T-cell (primary cell): ENCODE measurements around the gene PHF21A. TPM values are rescaled to one million over a fixed set of nuclear protein-coding genes. Genes with fewer than 3 reads are reported as not detected.

Source experiments
- ATAC-seq, 4 experiments: fragments of 200-7000 bp in 3 of 4; fragments of 150-1000 bp in 1 of 4; cut with Tn5 transposase; replicated peaks in 1 of 4; 1 replicate in 3 of 4; 2 replicates in 1 of 4; pipeline ENCODE4 v1.10.0; 2021; ENCODE audit warnings: moderate library complexity in 3 of 4, mild to moderate bottlenecking in 2 of 4, moderate number of reproducible peaks in 1 of 4
- CTCF ChIA-PET, 2 donors: fragments of 300-600 bp; sonication (Branson Sonifier 250); formaldehyde crosslinking; loops; one replicate each; lab custom pipeline; 2022; ENCODE audit warnings: antibody characterized with exemption in 2 of 2; lab: Charles Lee
- POLR2A ChIA-PET, 2 donors: fragments of 300-600 bp; sonication (Branson Sonifier 250); formaldehyde crosslinking; loops; one replicate each; lab custom pipeline; 2022; ENCODE audit warnings: antibody characterized with exemption in 2 of 2; lab: Charles Lee
- DNase-seq, 35 experiments: peaks; one replicate each; pipeline versions ENCODE4 v3.0.0 to v3.0.0-alpha.2; 2013 to 2023
- H3K27ac ChIP-seq: one replicate; pipeline ENCODE4 v1.5.1; 2013; ENCODE audit warnings: low read length
- H3K27me3 ChIP-seq, 2 experiments: replicated peaks in 1 of 2; 1 replicate in 1 of 2; 2 replicates in 1 of 2; pipeline versions ENCODE4 v1.6.1 to v1.7.0; 2013; ENCODE audit warnings: low read length in 1 of 2, mixed read lengths in 1 of 2; ENCODE audit not compliant: control insufficient read depth in 2 of 2, insufficient read depth in 2 of 2; ENCODE audit errors: extremely low read depth in 1 of 2
- H3K36me3 ChIP-seq, 2 donors: 1 replicate in 1 of 2; 2 replicates in 1 of 2; pipeline versions ENCODE4 v1.6.1 to v1.7.0; 2013; ENCODE audit warnings: low read length in 1 of 2; ENCODE audit not compliant: control insufficient read depth in 2 of 2, insufficient read depth in 1 of 2; ENCODE audit errors: extremely low read depth in 1 of 2
- H3K4me1 ChIP-seq, 2 experiments: 1 replicate in 1 of 2; 2 replicates in 1 of 2; pipeline versions ENCODE4 v1.6.1 to v1.7.0; 2013; ENCODE audit warnings: low read length in 2 of 2, mixed read lengths in 1 of 2; ENCODE audit not compliant: insufficient read depth in 2 of 2, control insufficient read depth in 1 of 2; ENCODE audit errors: extremely low read depth in 1 of 2
- H3K4me3 ChIP-seq, 2 donors: 1 replicate in 1 of 2; 2 replicates in 1 of 2; pipeline versions ENCODE4 v1.5.1 to v1.7.0; 2013; ENCODE audit warnings: mild to moderate bottlenecking in 2 of 2, low read length in 1 of 2, moderate library complexity in 1 of 2; ENCODE audit not compliant: control insufficient read depth in 1 of 2; ENCODE audit errors: extremely low read depth in 1 of 2
- H3K9me3 ChIP-seq: 2 replicates; pipeline ENCODE4 v1.7.0; 2013
- H3K27ac Mint-ChIP-seq, 2 donors: one replicate each; pipeline ENCODE4 v1.8.0; 2020 to 2021; ENCODE audit warnings: mild to moderate bottlenecking in 2 of 2, mixed read lengths in 2 of 2
- H3K27me3 Mint-ChIP-seq, 2 donors: one replicate each; pipeline ENCODE4 v1.8.0; 2021 to 2022; ENCODE audit warnings: mixed read lengths in 2 of 2
- H3K36me3 Mint-ChIP-seq: one replicate; pipeline ENCODE4 v1.8.0; 2021; ENCODE audit warnings: mixed read lengths
- H3K4me1 Mint-ChIP-seq, 3 donors: one replicate each; pipeline ENCODE4 v1.8.0; 2020 to 2022; ENCODE audit warnings: mixed read lengths in 3 of 3, mild to moderate bottlenecking in 1 of 3
- H3K4me3 Mint-ChIP-seq, 3 donors: one replicate each; pipeline ENCODE4 v1.8.0; 2020 to 2022; ENCODE audit warnings: mild to moderate bottlenecking in 3 of 3, mixed read lengths in 3 of 3, moderate library complexity in 3 of 3
- H3K9me3 Mint-ChIP-seq, 3 donors: one replicate each; pipeline ENCODE4 v1.8.0; 2020 to 2022; ENCODE audit warnings: mixed read lengths in 3 of 3
- WGBS: methylation state at CpG from one replicate; pipeline ENCODE4 v1.1.5; 2013; ENCODE audit warnings: missing lambda C conversion rate; ENCODE audit not compliant: insufficient coverage; 5-methylcytosine and 5-hydroxymethylcytosine counted together
- total RNA-seq, 35 experiments: library from RNA in 6 of 35; stranded (reverse) in 6 of 35; fragments of 120-200 nt in 1 of 35; gene quantifications; one replicate each; pipeline versions ENCODE4 v1.2.1 to v1.2.4 and lab custom pipeline; 2013 to 2026

The PHF21A gene
- total RNA-seq, 5 donors from 2014 or later (not counting 1 experiment from before 2014, with no cell fraction given): 45.5 to 82.9 (median 57.4) TPM

GRCh38 chr11:46036009-46036408 lies 85.2 kb downstream of the PHF21A start:
- H3K27me3 ChIP-seq: no peaks in the 10 kb centered on the region
- H3K4me1 ChIP-seq: peaks cover 0 to 3% of the 10 kb centered on the region in 2 experiments
- CTCF ChIA-PET: no interaction called here
- no peak overlapping the region for H3K27ac ChIP-seq
- Mint-ChIP-seq H3K27ac (no peak overlapping the region), H3K4me3 (no peak overlapping the region), H3K27me3 (no peaks in the 10 kb centered on the region), H3K9me3 (no peaks in the 10 kb centered on the region), H3K4me1 (peaks cover 16 to 18% (median 18%) of the 10 kb centered on the region in 3 donors), H3K36me3 (peaks cover 6% of the 10 kb centered on the region)
- H3K4me3 ChIP-seq: no peak overlapping the region
- H3K9me3 ChIP-seq: no peaks in the 10 kb centered on the region
- ATAC-seq (no peak), DNase-seq (no peak)
- WGBS: 86% methylated on average over 1 of the region's 2 CpGs
- H3K36me3 ChIP-seq: peaks cover 0 to 2% of the 10 kb centered on the region in 2 donors
- POLR2A ChIA-PET: no interaction called here

- H3K27me3 Mint-ChIP-seq: no peaks in the 10 kb centered on the region
- POLR2A ChIA-PET: no interaction called here
- H3K36me3 Mint-ChIP-seq: peaks cover 9% of the 10 kb centered on the region
- peaks cover 2 to 8% (median 5%) of the 10 kb centered on the region in 3 donors for H3K4me1 Mint-ChIP-seq
- no peaks in the 10 kb centered on the region for H3K4me1 ChIP-seq
- DNase-seq (no peak), ATAC-seq (no peak)
- H3K36me3 ChIP-seq: peaks cover 0 to 2% of the 10 kb centered on the region in 2 donors
- no peaks in the 10 kb centered on the region for H3K9me3 Mint-ChIP-seq
- no peak overlapping the region for H3K4me3 Mint-ChIP-seq
- no peaks in the 10 kb centered on the region for H3K27me3 ChIP-seq
- no peaks in the 10 kb centered on the region for H3K9me3 ChIP-seq
- H3K27ac Mint-ChIP-seq: no peak overlapping the region
- no peak overlapping the region for H3K27ac ChIP-seq
- no peak overlapping the region for H3K4me3 ChIP-seq
- CTCF ChIA-PET: no interaction called here
These were observed 87.2 kb downstream of the PHF21A start for GRCh38 chr11:46034041-46034440.

- Mint-ChIP-seq H3K36me3 (peaks cover 15% of the 10 kb centered on the region), H3K4me3 (no peak overlapping the region), H3K27me3 (no peaks in the 10 kb centered on the region), H3K27ac (no peak overlapping the region), H3K9me3 (no peaks in the 10 kb centered on the region), H3K4me1 (peaks cover 4 to 13% (median 6%) of the 10 kb centered on the region in 3 donors)
- H3K4me3 ChIP-seq: no peak overlapping the region
- H3K27me3 ChIP-seq: no peaks in the 10 kb centered on the region
- H3K9me3 ChIP-seq: no peaks in the 10 kb centered on the region
- CTCF ChIA-PET: no interaction called here
- POLR2A ChIA-PET: no interaction called here
- H3K4me1 ChIP-seq: no peaks in the 10 kb centered on the region
- ATAC-seq (no peak), DNase-seq (no peak)
- H3K36me3 ChIP-seq: no peaks in the 10 kb centered on the region
- H3K27ac ChIP-seq: no peak overlapping the region
- 100% methylated on average over 8 of the region's 10 CpGs for WGBS
These were observed 94.5 kb downstream of the PHF21A start for GRCh38 chr11:46026606-46027293.

GRCh38 chr11:46020084-46020599 lies 101.1 kb downstream of the PHF21A start:
- WGBS: 96% methylated on average over 3 of the region's 8 CpGs
- H3K27ac Mint-ChIP-seq: no peak overlapping the region
- H3K27me3 ChIP-seq: no peaks in the 10 kb centered on the region
- H3K4me1 ChIP-seq: no peaks in the 10 kb centered on the region
- peaks cover 2 to 16% (median 6%) of the 10 kb centered on the region in 3 donors for H3K4me1 Mint-ChIP-seq
- no peak overlapping the region for H3K4me3 Mint-ChIP-seq
- no peaks in the 10 kb centered on the region for H3K36me3 ChIP-seq
- CTCF ChIA-PET: no interaction called here
- ATAC-seq (no peak), DNase-seq (no peak)
- no peaks in the 10 kb centered on the region for H3K9me3 ChIP-seq
- no peaks in the 10 kb centered on the region for H3K27me3 Mint-ChIP-seq
- POLR2A ChIA-PET: no interaction called here
- peaks cover 26% of the 10 kb centered on the region for H3K36me3 Mint-ChIP-seq
- no peak overlapping the region for H3K4me3 ChIP-seq
- no peak overlapping the region for H3K27ac ChIP-seq
- peaks cover 0 to under 1% (median 0%) of the 10 kb centered on the region in 3 donors for H3K9me3 Mint-ChIP-seq

- Mint-ChIP-seq H3K4me1 (peaks cover 0 to 10% (median 6%) of the 10 kb centered on the region in 3 donors), H3K9me3 (peaks cover 0 to 3% (median 3%) of the 10 kb centered on the region in 3 donors), H3K4me3 (no peak overlapping the region), H3K27ac (no peak overlapping the region), H3K27me3 (no peaks in the 10 kb centered on the region), H3K36me3 (peaks cover 23% of the 10 kb centered on the region)
- ChIA-PET POLR2A (no interaction called here), CTCF (no interaction called here)
- Histone ChIP-seq H3K27ac (no peak overlapping the region), H3K36me3 (no peaks in the 10 kb centered on the region), H3K9me3 (no peaks in the 10 kb centered on the region), H3K4me1 (no peaks in the 10 kb centered on the region), H3K27me3 (no peaks in the 10 kb centered on the region), H3K4me3 (no peak overlapping the region)
- DNase-seq: no peak
- no peak for ATAC-seq
- no CpG with 5 or more reads among the region's 2 CpGs for WGBS
These were observed 102.6 kb downstream of the PHF21A start for GRCh38 chr11:46018651-46019050.

GRCh38 chr11:46017341-46017740 lies 103.9 kb downstream of the PHF21A start:
- DNase-seq (no peak), ATAC-seq (no peak)
- H3K27me3 Mint-ChIP-seq: no peaks in the 10 kb centered on the region
- Histone ChIP-seq H3K36me3 (no peaks in the 10 kb centered on the region), H3K4me1 (no peaks in the 10 kb centered on the region), H3K4me3 (no peak overlapping the region), H3K9me3 (no peaks in the 10 kb centered on the region), H3K27ac (no peak overlapping the region), H3K27me3 (no peaks in the 10 kb centered on the region)
- POLR2A ChIA-PET: interaction anchor here in 1 of 2 donors (0.6 kb wide), 1 partner anchor 22 kb away, joined by 5 read pairs; no protein-coding TSS in a partner anchor
- CTCF ChIA-PET: interaction anchor here (0.6 to 1.9 kb wide), 3 partner anchors 11 to 601 kb away, joined by 3 to 8 read pairs (median 3); no protein-coding TSS in a partner anchor
- H3K4me3 Mint-ChIP-seq: no peak overlapping the region
- H3K4me1 Mint-ChIP-seq: peaks cover 0 to 10% (median 9%) of the 10 kb centered on the region in 3 donors
- no peak overlapping the region for H3K27ac Mint-ChIP-seq
- WGBS: no CpG with 5 or more reads among the region's 1 CpG
- peaks cover 20% of the 10 kb centered on the region for H3K36me3 Mint-ChIP-seq
- H3K9me3 Mint-ChIP-seq: peaks cover 0 to 3% (median 3%) of the 10 kb centered on the region in 3 donors
